ENCODE results near the gene BPGM.

The BPGM gene

DNA sequence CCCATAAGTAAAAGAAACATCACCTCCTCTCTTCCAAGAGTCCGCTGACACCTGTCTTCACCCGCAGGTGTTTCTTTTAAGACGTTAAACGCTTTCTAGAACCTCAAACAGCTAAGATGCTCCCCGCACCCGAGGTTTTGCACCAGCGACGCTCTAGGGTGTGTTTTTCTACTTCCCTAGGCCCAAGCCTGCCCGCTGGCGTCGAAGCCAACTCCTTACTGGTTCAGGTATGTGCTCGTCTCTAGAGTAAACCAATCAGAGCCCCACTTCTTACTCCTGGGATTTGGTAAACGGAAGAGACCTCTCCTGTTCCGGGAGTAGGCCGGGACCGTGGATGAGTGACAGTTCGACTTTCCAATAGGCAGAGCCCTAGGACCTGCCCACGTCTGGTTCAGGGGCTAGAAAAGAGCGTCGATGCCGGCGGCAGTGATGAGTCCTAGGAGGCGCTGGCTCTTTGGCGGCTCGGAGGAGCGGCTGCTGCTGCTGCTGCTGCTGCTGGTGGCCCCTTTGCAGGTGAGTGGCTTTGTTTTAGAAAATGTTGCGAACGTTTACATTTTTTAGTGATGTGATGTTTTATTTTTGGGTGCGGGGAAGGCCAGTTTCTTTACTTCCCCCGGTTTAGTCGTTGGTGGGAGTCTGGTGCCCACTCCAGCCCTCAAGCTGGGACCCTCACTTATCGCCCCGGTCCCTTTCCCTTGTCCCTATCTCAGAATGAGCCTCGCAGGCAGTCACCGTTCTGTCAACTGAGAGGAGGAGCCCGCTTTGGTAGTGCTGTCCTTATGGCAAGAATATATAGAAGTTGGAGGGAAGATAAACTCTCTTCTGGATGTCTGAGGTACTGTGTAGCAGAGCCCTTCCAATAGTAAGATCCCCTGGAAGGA lies at the start of gene BPGM:
BPGM (plus strand) TSS at position 429 of the 881 bp plus-strand sequence. CDS start 14,655 bp downstream, outside the sequence.
- peak; percentile 96 for DNase-seq

GRCh38 chr7:134599371-134599770 lies 47.3 kb upstream of the BPGM start:
- DNase-seq, result no peak

GRCh38 chr7:134601459-134601858 lies 45.2 kb upstream of the BPGM start:
- DNase-seq, result no peak

DNA sequence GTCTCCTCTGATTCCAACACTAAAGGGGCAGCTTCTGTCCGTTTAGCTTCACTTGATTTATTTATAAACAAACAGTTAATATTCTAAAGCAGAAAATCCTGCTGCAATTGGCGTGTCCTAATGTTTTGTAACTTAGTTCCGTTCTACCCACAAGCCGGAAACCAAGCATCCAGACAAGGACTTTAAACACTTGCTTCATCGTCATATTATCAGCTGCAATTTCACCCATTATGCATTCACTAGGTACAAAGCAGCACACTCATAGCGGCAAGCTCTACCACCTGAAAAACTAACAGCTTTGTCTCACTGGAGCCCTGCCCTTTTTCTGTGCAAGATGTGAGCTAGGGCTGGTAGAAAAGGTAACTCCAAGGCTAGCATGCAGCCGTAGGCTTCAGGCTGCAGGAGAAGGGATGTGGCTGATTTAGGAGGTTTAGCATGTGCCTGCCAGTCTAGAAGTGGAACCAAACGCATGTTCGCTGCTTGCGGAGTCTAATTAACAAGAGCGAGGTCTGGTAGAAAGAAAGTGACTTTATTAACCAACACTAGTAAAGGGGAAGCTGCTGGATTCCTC lies 43.7 kb upstream of the BPGM start:
- no peak for DNase-seq

GRCh38 chr7:134605978-134606923 lies 40.4 kb upstream of the BPGM start:
- DNase-seq, result peak; percentile 61

GRCh38 chr7:134611611-134612151 lies 35.0 kb upstream of the BPGM start:
- DNase-seq, result no peak

DNA sequence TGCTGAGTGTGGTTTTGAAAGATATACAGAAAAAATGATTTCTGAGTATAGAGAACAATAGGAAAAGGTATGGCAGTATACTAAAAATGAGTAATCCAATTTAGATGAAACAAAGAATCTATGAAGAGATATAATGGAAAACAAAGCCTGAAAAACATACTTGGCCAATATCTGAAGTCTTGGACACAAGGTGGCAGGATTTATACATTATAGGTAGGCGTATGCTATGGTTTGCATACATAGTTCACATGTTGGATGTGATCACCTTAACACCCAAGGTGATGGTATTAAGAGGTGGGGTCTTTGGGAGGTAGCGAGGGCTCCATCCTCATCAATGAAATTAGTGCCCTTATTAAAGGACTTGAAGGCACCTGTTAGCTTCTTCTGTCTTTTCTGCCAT lies 34.5 kb upstream of the BPGM start:
- DNase-seq, result no peak

DNA sequence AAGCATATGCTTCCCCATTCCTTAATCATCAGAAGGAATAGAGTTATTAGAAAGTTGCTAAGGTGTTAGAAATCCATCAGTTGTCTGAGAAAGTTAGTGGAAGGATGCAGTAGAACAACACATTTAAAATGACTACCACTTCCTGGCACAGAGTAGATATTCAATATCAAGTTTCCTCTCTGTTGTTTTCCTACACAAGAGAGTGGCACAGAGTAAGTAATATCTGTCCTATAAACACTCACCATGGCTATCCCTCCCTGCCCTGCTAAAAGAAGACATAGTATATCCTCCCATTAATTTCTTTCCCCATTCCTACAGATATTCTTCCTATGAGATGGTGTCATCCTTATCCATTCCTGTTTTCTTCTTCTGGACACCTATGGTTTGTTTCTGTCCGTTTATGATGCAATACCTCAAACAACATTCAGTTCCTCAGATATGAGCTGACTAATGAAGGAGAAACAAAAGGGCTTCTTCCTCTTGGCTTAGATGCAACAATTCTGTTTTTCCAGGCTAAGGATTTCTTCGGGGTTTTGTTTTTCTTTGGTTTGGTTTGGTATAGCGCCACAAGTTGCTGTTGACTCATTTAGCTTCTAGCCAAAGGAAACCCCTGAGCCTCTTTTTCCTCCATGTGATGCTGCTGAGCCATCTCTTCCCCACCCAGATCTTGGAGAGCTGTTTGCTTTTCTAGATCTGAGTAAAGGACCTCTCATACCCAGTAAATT lies 32.9 kb upstream of the BPGM start:
- DNase-seq, result no peak

DNA sequence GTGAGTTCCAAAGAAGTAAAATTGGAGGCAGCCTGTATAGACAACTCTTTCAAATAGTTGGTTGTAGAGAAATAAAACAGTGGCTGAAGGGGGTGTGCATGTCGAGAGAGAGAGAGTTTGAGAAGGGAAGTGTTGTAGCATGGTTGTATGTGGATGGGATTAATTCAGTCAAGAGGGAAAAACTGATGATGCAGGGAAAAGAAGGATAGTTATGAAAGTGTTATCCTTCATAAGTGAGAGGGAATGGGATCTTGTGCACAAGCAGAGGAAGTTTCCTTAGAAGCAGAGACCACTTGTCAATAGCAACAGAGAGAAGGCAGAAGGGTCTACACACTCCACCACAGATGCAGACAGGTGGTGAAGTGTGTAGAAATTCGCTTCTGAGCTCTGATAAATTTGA lies 30.0 kb upstream of the BPGM start:
- DNase-seq, result no peak

GRCh38 chr7:134618756-134619530 lies 27.7 kb upstream of the BPGM start:
- DNase-seq, result no peak

DNA sequence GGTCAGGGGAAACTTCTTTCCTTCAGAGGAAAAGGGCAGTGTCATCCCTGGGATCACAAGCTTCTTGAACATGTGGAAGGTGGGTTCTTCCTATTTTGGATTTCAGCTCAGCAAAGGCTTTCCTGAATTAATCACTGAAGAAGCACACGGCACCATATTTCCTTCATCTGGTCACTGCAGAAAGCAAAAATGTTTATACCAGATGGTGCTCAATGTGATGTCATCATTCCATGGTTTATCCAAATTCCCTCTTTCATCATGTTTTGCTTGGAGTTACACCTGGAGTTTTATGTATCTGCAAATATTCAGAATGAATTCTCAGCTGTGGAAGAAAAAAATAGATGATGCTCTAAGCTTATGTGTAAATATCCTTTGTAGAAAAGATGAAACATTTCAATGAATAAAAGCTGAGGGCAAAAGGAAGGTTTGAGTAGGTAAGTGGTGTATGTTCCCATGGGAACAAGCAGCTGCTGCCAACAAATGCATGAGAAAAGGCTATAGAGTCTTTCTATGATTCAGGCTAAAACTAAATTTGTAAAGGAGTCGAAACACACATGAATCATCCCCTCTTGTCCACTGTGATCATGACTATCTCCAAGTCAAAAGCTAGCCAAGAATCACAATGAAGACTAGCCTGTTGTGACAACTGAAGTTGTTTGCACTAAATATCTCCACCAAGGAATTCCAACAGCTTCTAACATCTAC lies 26.9 kb upstream of the BPGM start:
- DNase-seq, result no peak

GRCh38 chr7:134622303-134622995 lies 24.2 kb upstream of the BPGM start:
- DNase-seq, result no peak

- DNase-seq, result no peak
Measured at GRCh38 chr7:134623193-134623592, 23.5 kb upstream of the BPGM start.

GRCh38 chr7:134625550-134625949 lies 21.1 kb upstream of the BPGM start:
- no peak for DNase-seq

- no peak for DNase-seq
Measured at GRCh38 chr7:134627109-134627774, 19.4 kb upstream of the BPGM start.

DNA sequence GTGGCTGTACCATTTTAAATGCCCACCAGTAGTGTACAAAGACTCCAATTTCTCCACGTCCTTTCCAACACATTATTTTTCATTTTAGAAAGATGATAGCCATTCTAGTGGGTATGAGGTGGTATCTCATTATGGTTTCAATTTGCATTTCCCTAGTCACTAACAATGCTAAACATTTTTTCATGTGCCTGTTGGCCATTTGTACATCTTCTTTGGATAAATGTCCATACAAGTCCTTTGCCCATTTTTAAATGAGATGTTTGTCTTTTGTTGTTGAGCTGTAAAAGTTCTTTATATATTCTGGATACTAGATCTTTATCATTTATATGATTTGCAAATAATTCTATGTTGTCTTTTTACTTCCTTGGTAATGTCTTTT lies 18.9 kb upstream of the BPGM start:
- DNase-seq, result no peak

- DNase-seq, result no peak
Measured at GRCh38 chr7:134629445-134629844, 17.2 kb upstream of the BPGM start.

GRCh38 chr7:134630237-134630636 lies 16.4 kb upstream of the BPGM start:
- DNase-seq, result no peak

DNA sequence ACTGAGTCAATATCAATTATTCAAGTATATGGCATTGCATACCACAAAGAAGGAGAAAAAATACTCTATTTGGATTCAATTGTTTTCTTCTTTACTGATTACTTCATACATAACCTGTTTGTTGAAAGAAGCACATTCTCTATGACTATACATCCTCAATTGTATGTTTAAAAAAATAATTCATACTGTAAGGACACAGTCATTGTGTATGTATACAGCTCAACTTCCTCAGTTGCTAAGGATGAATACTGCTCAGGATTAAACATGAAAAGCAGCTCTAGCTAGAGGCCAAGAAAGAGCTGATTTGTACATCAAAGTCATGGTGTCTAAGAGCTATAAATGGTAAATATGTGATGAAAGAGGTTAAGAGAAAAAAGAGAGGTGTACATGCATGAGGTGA lies 15.8 kb upstream of the BPGM start:
- no peak for DNase-seq

DNA sequence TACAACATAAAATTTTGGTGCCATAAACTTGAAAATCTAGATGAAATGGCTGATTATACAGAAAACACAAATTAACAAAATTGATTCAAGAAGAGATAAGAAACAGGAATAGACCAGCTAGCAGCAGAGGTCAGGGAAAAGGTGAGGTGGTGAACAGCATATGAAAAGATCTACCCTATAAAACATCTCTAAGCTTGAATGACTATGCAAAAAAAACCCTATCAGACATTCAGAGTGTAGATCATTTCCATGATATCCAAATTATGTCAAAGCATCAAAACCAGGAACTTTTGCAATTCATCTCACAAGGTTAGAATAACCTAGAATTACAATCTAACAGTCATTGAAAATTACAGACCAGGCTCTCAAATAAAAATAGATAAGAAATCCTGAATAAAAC lies 14.6 kb upstream of the BPGM start:
- no peak for DNase-seq

Data from activated naive CD4-positive, alpha-beta T cell treated with Interleukin-2 at 50 U/mL for 16 hours (primary cell).